K562 treated with DMSO at 1 percent for 12 hours (cell line): ENCODE data around the gene CASK. TPM values are rescaled to one million over a fixed set of nuclear protein-coding genes. Genes with fewer than 3 reads are reported as not detected.

ENCODE experiments used
- total RNA-seq: library from RNA; unstranded; fragments of 300-600 nt; gene quantifications from 2 replicates; pipeline ENCODE4 v1.2.3, GENCODE V29; 2022; ENCODE audit not compliant: insufficient read depth

Gene CASK, protein sequence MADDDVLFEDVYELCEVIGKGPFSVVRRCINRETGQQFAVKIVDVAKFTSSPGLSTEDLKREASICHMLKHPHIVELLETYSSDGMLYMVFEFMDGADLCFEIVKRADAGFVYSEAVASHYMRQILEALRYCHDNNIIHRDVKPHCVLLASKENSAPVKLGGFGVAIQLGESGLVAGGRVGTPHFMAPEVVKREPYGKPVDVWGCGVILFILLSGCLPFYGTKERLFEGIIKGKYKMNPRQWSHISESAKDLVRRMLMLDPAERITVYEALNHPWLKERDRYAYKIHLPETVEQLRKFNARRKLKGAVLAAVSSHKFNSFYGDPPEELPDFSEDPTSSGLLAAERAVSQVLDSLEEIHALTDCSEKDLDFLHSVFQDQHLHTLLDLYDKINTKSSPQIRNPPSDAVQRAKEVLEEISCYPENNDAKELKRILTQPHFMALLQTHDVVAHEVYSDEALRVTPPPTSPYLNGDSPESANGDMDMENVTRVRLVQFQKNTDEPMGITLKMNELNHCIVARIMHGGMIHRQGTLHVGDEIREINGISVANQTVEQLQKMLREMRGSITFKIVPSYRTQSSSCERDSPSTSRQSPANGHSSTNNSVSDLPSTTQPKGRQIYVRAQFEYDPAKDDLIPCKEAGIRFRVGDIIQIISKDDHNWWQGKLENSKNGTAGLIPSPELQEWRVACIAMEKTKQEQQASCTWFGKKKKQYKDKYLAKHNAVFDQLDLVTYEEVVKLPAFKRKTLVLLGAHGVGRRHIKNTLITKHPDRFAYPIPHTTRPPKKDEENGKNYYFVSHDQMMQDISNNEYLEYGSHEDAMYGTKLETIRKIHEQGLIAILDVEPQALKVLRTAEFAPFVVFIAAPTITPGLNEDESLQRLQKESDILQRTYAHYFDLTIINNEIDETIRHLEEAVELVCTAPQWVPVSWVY
- total RNA-seq = 3.6 and 7.8 TPM in 2 replicates

DNA sequence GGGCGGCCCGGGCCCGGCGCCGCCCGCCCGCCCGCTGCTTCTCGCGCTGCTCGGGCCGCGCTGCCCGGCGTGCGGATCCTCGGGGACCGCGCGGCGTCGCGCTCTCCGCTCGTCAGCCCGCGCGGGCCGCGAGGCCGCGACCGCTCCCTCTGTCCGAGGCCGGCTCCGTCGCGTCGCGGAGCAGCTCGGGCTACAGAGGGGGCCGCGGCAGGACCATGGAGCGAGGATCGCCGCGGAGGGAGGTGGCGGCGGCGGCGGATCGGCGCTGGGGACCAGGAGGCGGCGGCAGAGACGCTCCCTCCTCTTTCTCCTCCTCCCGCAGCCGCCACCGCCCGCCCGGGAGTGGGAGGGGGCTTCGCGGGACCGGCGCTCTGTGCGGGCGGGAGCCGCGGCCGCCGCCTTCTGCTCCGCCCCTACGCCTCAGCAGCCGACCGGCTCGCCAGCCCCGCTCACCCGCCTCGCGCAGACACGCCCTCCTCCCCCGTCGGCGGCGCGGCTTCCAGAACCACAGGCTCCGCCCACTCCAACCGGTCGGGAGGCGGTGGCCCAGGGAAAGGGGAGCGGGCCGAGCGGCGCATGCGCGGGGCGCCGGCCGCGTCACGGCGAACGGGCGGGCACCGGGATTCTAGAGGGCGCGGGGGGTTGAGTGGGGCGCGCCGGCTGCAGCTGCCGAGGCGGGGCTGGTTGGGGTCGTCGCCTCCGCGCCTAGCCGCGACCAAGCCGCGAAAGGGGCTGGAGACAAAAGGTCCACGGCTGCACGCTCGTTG lies at the start of gene CASK:
Gene CASK, minus strand, starts transcription at position 344 of the 767 bp plus-strand sequence. CDS start 566 bp downstream, outside the sequence.

DNA sequence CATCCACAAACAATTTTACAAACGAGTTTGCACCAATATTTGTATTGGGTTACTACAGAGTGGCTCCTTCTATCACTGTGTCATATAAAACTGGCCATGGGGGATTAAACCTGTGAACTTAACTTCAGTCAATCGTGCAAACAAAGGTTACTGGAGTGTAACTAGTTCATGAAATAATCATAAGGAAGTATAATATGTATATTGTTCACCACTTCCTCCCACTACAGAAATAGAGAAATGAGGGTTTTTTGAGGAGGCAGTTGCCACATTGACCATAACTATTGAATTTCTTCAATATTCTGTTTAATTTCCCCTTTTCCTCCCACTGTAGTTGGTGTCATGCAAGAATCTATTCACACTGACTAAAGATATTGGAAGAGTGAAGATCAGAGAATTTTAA lies 199.5 kb downstream of the CASK start, which contains the start of gene GPR82:
Gene GPR82, plus strand, starts transcription at position 356 of the 400 bp plus-strand sequence. CDS start 2,846 bp downstream, outside the sequence.

DNA sequence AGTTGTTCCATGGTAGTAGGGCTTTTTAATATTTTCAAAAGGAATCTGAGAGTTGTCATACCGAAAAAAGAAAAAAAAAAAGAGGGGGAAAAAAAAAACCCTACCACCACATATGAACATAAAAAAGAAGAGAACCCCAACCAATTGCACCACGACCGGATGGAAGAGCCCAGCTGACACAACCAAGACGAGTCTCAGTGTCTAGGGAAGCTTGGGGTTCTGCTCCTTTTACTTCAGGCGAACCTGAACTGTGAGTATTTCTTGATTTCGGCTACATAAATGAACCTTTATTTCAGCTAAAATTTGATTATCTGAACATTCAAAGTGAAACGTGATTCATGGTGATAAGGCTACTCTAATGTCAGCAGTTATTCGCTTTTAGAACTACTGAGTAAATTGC lies 234.5 kb downstream of the CASK start, which contains the start of gene GPR34:
Gene GPR34, plus strand, starts transcription at position 139 of the 400 bp plus-strand sequence. CDS start 6,661 bp downstream, outside the sequence.

Other genes with a start within 250 kb of the CASK start
- not detected in 2 replicates for gene GPR34, start 234.6 kb downstream of the CASK start, total RNA-seq
- not detected in 2 replicates for gene GPR82, start 199.4 kb downstream of the CASK start, total RNA-seq